Measurements from ENCODE around the gene LIPG.

DNA sequence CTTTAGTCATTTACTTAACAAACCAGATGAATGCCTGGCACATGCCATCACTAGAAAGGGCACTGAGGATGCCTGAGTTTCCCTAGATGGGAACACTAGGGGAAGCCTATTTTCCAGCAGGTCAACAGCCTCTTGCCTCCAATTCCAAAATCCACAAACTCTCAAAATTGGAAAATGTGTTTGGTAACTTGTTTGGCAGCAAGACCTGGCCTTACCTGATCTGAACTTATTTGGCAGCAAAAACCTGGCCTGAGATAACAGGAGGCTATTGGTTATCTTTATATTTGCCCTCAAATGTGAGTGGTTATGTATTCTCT lies 2.6 kb downstream of the LIPG start:
- TF ChIP-seq POLR2A (IDR thresholded peaks at IDR 0.05), result no peak
- TF ChIP-seq, protein P1, sequence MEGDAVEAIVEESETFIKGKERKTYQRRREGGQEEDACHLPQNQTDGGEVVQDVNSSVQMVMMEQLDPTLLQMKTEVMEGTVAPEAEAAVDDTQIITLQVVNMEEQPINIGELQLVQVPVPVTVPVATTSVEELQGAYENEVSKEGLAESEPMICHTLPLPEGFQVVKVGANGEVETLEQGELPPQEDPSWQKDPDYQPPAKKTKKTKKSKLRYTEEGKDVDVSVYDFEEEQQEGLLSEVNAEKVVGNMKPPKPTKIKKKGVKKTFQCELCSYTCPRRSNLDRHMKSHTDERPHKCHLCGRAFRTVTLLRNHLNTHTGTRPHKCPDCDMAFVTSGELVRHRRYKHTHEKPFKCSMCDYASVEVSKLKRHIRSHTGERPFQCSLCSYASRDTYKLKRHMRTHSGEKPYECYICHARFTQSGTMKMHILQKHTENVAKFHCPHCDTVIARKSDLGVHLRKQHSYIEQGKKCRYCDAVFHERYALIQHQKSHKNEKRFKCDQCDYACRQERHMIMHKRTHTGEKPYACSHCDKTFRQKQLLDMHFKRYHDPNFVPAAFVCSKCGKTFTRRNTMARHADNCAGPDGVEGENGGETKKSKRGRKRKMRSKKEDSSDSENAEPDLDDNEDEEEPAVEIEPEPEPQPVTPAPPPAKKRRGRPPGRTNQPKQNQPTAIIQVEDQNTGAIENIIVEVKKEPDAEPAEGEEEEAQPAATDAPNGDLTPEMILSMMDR (IDR thresholded peaks at IDR 0.05), result no peak
